Activated T-cell treated with anti-CD3 and anti-CD28 coated beads, Interleukin-2, amount 50 U/mL, for 72 hours (primary cell): ENCODE results near the gene JMJD1C. TPM values are rescaled to one million over a fixed set of nuclear protein-coding genes. Genes with fewer than 3 reads are reported as not detected.

Experiments used
- ATAC-seq, 2 donors: fragments of 150-1000 bp; cut with Tn5 transposase; replicated peaks in 1 of 2; 2 replicates each; pipeline ENCODE4 v1.10.0; 2021; ENCODE audit warnings: moderate library complexity in 2 of 2, mild to moderate bottlenecking in 1 of 2
- DNase-seq, 2 donors: peaks; one replicate each; pipeline ENCODE4 v3.0.0; 2021 to 2022; ENCODE audit warnings: mixed read lengths in 1 of 2
- H3K27ac Mint-ChIP-seq: one replicate; pipeline ENCODE4 v1.8.0; 2022; ENCODE audit warnings: mild to moderate bottlenecking, moderate library complexity, mixed read lengths
- H3K27me3 Mint-ChIP-seq: one replicate; pipeline ENCODE4 v1.8.0; 2022; ENCODE audit warnings: low read depth, mixed read lengths
- H3K36me3 Mint-ChIP-seq, 2 donors: one replicate each; pipeline ENCODE4 v1.8.0; 2022; ENCODE audit warnings: mixed read lengths in 2 of 2, mild to moderate bottlenecking in 1 of 2; ENCODE audit not compliant: insufficient read depth in 2 of 2
- H3K4me1 Mint-ChIP-seq: one replicate; pipeline ENCODE4 v1.8.0; 2022; ENCODE audit warnings: low read depth, mixed read lengths
- H3K4me3 Mint-ChIP-seq, 2 donors: one replicate each; pipeline ENCODE4 v1.8.0; 2022; ENCODE audit warnings: mild to moderate bottlenecking in 2 of 2, mixed read lengths in 2 of 2, moderate library complexity in 2 of 2
- H3K9me3 Mint-ChIP-seq, 2 donors: one replicate each; pipeline ENCODE4 v1.8.0; 2022; ENCODE audit warnings: mixed read lengths in 2 of 2
- total RNA-seq, 2 donors: library from RNA; stranded (reverse); gene quantifications; one replicate each; pipeline ENCODE4 v1.2.3, GENCODE V29; 2022

Gene JMJD1C
- total RNA-seq, 2 donors from 2014 or later, result 67.3 to 67.5 TPM

- Mint-ChIP-seq H3K9me3 (no peaks in the 10 kb centered on the region), H3K27ac (peak overlapping the region; percentile 72), H3K27me3 (no peaks in the 10 kb centered on the region), H3K4me1 (peaks cover 23% of the 10 kb centered on the region), H3K4me3 (peak overlapping the region; percentile 98), H3K36me3 (peaks cover 3 to 4% of the 10 kb centered on the region in 2 donors)
- peak in 1 of 2 donors; percentile 32 for DNase-seq
- ATAC-seq, result peak; percentile 25 to 42
These were observed 563 bp upstream of the JMJD1C start for GRCh38 chr10:63466144-63466935.

GRCh38 chr10:63464402-63465292 is 1.1 kb downstream of the JMJD1C start:
- no peaks in the 10 kb centered on the region for H3K9me3 Mint-ChIP-seq
- no peaks in the 10 kb centered on the region for H3K27me3 Mint-ChIP-seq
- peak; percentile 51 to 60 for ATAC-seq

GRCh38 chr10:63462442-63462841 is 3.3 kb downstream of the JMJD1C start:
- H3K9me3 Mint-ChIP-seq, result no peaks in the 10 kb centered on the region
- no peak overlapping the region for H3K27ac Mint-ChIP-seq
- H3K36me3 Mint-ChIP-seq, result peaks cover 3 to 4% of the 10 kb centered on the region in 2 donors
- peaks cover 19% of the 10 kb centered on the region for H3K4me1 Mint-ChIP-seq
- H3K4me3 Mint-ChIP-seq, result no peak overlapping the region
- no peak for ATAC-seq
- DNase-seq, result no peak
- H3K27me3 Mint-ChIP-seq, result no peaks in the 10 kb centered on the region

More at GRCh38 chr10:63464402-63465292, 1.1 kb downstream of the JMJD1C start:
- peak overlapping the region; percentile 98 for H3K4me3 Mint-ChIP-seq
- no peak for DNase-seq
- peaks cover 19% of the 10 kb centered on the region for H3K4me1 Mint-ChIP-seq
- peaks cover 3 to 4% of the 10 kb centered on the region in 2 donors for H3K36me3 Mint-ChIP-seq
- H3K27ac Mint-ChIP-seq, result peak overlapping the region; percentile 63

- DNase-seq (no peak), ATAC-seq (no peak)
- Mint-ChIP-seq H3K4me3 (no peak overlapping the region), H3K4me1 (peaks cover 10% of the 10 kb centered on the region), H3K27ac (no peak overlapping the region), H3K9me3 (no peaks in the 10 kb centered on the region), H3K27me3 (no peaks in the 10 kb centered on the region), H3K36me3 (no peaks in the 10 kb centered on the region)
These were observed 7.6 kb downstream of the JMJD1C start for GRCh38 chr10:63458177-63458576.

GRCh38 chr10:63457594-63457993 is 8.2 kb downstream of the JMJD1C start:
- H3K4me1 Mint-ChIP-seq, result peaks cover 10% of the 10 kb centered on the region
- DNase-seq (no peak), ATAC-seq (no peak)
- no peaks in the 10 kb centered on the region for H3K36me3 Mint-ChIP-seq
- no peak overlapping the region for H3K4me3 Mint-ChIP-seq
- H3K9me3 Mint-ChIP-seq, result no peaks in the 10 kb centered on the region
- peak overlapping the region; percentile 32 for H3K27ac Mint-ChIP-seq
- no peaks in the 10 kb centered on the region for H3K27me3 Mint-ChIP-seq

GRCh38 chr10:63456437-63457210 is 9.2 kb downstream of the JMJD1C start:
- no peaks in the 10 kb centered on the region for H3K27me3 Mint-ChIP-seq
- H3K4me3 Mint-ChIP-seq, result no peak overlapping the region
- ATAC-seq (no peak), DNase-seq (no peak)
- peaks cover 0 to 2% of the 10 kb centered on the region in 2 donors for H3K36me3 Mint-ChIP-seq
- H3K27ac Mint-ChIP-seq, result peak overlapping the region; percentile 32
- H3K9me3 Mint-ChIP-seq, result no peaks in the 10 kb centered on the region
- peaks cover 17% of the 10 kb centered on the region for H3K4me1 Mint-ChIP-seq

- Mint-ChIP-seq H3K27ac (no peak overlapping the region), H3K4me1 (peaks cover 19% of the 10 kb centered on the region), H3K9me3 (no peaks in the 10 kb centered on the region), H3K36me3 (peaks cover 0 to 2% of the 10 kb centered on the region in 2 donors), H3K4me3 (no peak overlapping the region), H3K27me3 (no peaks in the 10 kb centered on the region)
- ATAC-seq (no peak), DNase-seq (no peak)
These were observed 10.3 kb downstream of the JMJD1C start for GRCh38 chr10:63455507-63455906.

GRCh38 chr10:63454631-63455030 is 11.1 kb downstream of the JMJD1C start:
- Mint-ChIP-seq H3K27ac (no peak overlapping the region), H3K4me1 (peaks cover 19% of the 10 kb centered on the region)

GRCh38 chr10:63452524-63452923 is 13.3 kb downstream of the JMJD1C start:
- Mint-ChIP-seq H3K27ac (no peak overlapping the region), H3K4me3 (no peak overlapping the region), H3K9me3 (no peaks in the 10 kb centered on the region), H3K4me1 (peaks cover 19% of the 10 kb centered on the region), H3K36me3 (peaks cover 0 to 2% of the 10 kb centered on the region in 2 donors), H3K27me3 (no peaks in the 10 kb centered on the region)
- no peak for ATAC-seq
- no peak for DNase-seq

More at GRCh38 chr10:63454631-63455030, 11.1 kb downstream of the JMJD1C start:
- no peaks in the 10 kb centered on the region for H3K27me3 Mint-ChIP-seq
- H3K36me3 Mint-ChIP-seq, result peaks cover 0 to 2% of the 10 kb centered on the region in 2 donors
- ATAC-seq (no peak), DNase-seq (no peak)
- H3K9me3 Mint-ChIP-seq, result no peaks in the 10 kb centered on the region
- H3K4me3 Mint-ChIP-seq, result no peak overlapping the region

- Mint-ChIP-seq H3K4me1 (peaks cover 7% of the 10 kb centered on the region), H3K27ac (no peak overlapping the region), H3K36me3 (peaks cover 0 to 2% of the 10 kb centered on the region in 2 donors), H3K4me3 (no peak overlapping the region), H3K27me3 (no peaks in the 10 kb centered on the region), H3K9me3 (no peaks in the 10 kb centered on the region)
- ATAC-seq (no peak), DNase-seq (no peak)
These were observed 18.9 kb downstream of the JMJD1C start for GRCh38 chr10:63446716-63447440.

GRCh38 chr10:63441404-63441803 is 24.4 kb downstream of the JMJD1C start:
- ATAC-seq (no peak), DNase-seq (no peak)
- H3K27ac Mint-ChIP-seq, result no peak overlapping the region
- H3K9me3 Mint-ChIP-seq, result no peaks in the 10 kb centered on the region
- H3K4me1 Mint-ChIP-seq, result peaks cover 9% of the 10 kb centered on the region
- no peaks in the 10 kb centered on the region for H3K36me3 Mint-ChIP-seq
- no peaks in the 10 kb centered on the region for H3K27me3 Mint-ChIP-seq
- no peak overlapping the region for H3K4me3 Mint-ChIP-seq

GRCh38 chr10:63439607-63440006 is 26.2 kb downstream of the JMJD1C start:
- Mint-ChIP-seq H3K36me3 (no peaks in the 10 kb centered on the region), H3K27ac (no peak overlapping the region), H3K27me3 (no peaks in the 10 kb centered on the region), H3K4me1 (peaks cover 9% of the 10 kb centered on the region), H3K9me3 (no peaks in the 10 kb centered on the region), H3K4me3 (no peak overlapping the region)
- ATAC-seq, result no peak
- DNase-seq, result no peak
